ENCODE measurements around the gene FNDC5.

The FNDC5 gene

DNA sequence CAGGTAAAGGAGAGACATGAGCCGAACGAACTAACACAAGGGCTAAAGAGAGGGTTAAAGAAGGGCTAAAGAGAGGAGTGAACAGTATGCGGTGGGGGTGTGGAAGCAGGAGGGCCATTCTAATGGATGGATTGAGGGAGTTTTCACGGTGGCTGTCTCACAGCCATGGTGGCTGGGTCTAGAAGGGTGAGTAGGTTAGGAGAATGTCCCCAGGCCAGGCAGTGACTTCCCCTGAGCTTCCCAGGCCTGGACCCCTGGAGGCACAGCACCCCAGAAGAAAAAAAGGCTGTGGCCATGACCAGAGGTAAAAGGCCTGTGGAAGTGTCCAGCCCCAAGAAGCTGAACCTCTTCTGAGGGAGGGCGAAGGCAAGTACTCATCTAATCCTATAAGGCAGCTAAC lies 3.6 kb downstream of the FNDC5 start:
- in situ Hi-C loops (cut with MboI; ENCODE audit: low sequenced_read_pairs), result no loop called here

DNA sequence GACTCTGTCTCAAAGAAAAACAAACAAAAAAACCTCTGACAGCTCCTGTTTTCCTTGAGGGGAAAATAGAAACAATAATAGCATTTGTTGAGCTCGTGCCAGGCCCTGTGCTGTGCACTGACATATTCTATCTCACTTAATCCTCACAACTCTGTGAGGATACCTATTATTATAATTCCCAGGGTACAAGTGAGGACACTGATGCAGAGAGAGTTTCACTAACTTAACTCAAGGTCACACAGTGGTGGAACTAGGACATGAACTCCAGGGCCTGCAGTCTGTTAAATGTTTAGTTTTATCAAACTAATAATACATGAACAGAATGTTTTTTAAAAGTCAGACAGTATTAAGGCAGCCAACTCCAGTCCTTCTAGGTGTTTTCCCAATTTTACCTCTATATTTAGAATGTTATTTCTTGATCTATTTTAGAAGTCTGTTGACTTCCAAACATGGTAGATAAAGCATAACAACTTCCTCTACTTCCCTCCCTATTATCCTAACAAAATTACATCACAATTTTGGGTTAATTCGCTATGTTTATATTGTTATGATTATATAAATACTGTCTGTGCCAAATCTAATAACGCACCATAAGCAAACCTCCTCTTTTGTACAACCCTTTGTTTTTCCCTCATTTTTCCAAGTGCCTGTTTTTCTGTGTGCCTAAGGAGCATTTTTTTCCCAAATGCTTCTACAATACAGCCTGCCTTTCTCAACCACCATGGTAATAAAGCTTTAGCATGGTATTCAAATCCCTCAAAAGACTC lies 4.9 kb downstream of the FNDC5 start:
- in situ Hi-C loops (cut with MboI; ENCODE audit: low sequenced_read_pairs), result no loop called here

DNA sequence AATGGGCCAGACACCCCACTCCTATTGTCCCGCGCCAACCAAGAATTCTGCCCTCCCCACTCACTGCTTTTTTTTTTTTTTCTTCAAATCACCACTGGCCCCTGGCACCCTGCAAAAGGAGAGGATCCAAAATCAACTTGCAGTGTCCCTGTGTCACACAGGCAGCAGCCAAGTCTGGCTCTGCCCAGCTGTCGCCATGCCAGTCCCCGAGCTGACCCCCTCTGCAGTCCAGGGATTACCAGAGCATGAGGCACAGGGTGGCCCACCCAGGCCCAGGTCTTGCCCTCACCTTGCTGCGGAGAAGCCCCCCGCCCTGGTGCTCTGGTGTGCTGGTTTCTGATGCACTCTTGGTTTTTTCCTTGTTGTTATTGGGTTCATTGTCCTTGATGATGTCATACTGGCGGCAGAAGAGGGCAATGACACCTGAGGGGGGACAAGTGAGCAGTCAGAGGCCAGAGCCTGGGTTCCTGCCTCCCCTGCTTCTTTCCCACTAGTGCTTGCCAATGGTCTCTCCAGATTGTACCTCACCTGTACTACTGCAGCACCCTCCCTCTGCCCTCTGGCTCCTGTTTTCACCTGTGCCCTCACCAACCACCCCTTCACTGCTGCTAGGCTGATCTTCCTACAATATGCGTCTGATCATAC lies 6.2 kb downstream of the FNDC5 start:
- in situ Hi-C loops (cut with MboI; ENCODE audit: low sequenced_read_pairs), result no loop called here

DNA sequence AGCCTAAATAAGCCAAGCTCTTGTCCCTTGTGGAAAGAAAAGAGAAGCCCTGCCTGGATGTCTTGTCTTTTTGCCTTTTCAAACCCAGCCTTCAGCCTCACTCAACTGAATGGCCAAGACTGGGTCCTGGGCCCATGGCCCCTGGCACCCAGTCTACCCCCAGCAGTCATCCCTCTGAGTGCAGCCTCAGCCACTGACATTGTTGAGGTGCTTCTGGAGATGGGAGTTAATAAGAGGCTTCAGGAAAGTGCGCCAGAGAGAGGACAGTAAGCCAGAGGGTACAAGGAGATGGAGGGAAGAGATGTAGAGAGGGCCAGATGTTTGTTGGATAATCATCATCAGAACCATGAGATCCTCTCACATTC lies 6.8 kb downstream of the FNDC5 start:
- in situ Hi-C loops (cut with MboI; ENCODE audit: low sequenced_read_pairs), result no loop called here

DNA sequence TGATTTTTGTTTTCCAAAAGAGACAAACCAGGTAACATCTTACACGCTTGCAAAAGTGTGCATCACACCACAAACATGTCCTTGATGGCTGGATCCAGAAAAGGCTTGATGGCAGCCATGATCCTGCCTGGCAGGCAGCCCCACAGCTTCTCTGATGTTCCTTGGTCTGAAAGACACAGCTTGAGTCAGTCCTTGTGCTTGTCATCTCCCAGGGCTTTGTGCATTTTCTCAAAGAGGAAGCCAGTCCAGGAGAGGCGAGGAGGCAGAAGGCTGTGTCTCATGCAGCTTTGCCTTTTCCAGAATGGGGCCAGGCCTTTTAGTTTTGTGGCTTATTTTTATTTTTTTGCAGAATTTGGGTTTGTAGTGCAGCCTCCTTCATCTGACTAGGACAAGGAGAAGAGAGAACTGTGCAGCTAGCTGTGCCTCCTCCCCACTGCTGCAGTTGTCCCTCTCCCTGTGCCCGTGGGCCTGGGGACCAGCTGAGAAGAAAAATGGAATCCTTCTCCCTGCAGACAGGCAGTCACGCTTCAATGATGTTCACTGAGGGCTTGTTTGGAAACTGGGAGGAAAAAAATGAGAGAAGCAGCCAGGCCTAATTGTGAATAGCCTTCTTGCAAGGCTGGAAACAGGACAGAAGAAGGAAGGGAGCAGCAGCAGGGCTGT lies 7.4 kb downstream of the FNDC5 start:
- in situ Hi-C loops (cut with MboI; ENCODE audit: low sequenced_read_pairs), result no loop called here

DNA sequence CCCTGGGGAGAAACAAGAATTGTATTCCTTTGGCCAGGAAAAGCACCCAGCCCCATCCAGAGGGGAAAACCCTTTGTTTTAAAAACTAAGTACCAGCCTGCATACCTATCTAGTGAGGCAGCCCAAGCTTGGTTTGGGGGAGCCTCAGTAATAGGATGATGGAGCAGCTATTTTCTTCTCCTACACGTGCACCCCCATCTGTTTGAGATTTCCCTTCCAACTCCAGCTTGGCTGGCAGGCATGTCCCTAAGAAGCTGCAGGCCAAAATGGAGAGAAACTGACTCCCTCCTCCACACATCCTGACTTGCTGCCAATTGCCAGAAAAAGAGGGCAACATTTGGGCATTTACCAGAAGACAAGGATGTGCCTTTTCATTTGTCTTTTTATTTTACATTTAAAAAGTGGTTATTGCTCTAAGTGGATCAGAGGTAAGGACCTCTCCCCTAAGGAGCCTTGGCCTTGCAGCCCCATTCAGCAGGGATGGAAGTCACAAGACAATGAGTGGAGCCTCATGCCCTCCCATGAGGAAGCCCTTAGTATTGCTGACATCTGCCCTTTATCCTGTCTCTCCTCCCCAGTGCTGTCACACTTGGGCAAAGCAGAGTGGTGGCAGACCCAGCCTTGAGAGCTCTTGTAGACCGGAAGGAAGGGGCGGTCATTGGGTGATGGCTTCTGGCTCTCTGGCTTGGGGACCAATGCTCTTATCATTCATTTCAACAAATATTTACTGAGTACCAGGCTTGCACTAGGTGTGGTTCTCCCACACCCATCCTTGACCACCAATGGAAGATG lies 8.6 kb downstream of the FNDC5 start:
- in situ Hi-C loops (cut with MboI; ENCODE audit: low sequenced_read_pairs), result no loop called here

DNA sequence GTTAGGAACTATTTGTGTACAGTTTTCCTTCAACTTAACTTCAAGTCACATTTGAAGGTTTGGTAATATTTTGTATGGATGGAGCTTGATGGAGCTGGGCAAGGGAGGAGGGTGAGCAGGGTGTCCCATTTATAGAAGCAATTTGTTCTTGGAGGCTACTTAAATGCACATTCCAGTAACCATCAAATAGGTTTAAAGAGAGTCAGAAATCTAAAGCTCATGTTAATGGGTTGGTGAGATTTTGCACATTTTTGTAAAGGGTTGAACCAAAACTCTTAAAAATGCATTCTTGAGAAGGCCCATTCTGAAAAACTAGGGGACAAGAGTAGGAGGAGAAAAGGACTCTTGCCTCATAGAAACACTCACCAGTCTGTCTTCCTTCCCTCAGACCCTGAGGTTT lies 10.1 kb downstream of the FNDC5 start:
- in situ Hi-C loops (cut with MboI; ENCODE audit: low sequenced_read_pairs), result no loop called here

DNA sequence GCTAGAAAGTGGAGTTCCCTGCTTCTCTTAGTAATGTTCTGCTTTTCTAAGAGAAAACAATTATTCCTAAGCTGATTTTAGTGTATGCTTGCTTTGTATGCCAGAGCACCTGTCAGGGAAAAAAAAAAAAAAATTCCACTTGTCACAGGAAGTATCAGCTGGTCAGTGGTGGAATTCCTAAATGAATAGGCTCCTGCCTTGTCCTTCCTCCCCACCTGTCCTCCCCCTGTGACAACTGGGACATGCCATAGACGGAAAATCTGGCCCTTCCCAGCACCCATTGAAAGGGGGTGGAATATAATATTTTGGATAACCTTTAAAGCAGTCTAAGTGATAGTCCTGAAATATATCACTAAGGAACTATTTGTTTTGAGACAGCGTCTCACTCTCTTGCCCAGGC lies 10.8 kb downstream of the FNDC5 start:
- in situ Hi-C loops (cut with MboI; ENCODE audit: low sequenced_read_pairs), result no loop called here

DNA sequence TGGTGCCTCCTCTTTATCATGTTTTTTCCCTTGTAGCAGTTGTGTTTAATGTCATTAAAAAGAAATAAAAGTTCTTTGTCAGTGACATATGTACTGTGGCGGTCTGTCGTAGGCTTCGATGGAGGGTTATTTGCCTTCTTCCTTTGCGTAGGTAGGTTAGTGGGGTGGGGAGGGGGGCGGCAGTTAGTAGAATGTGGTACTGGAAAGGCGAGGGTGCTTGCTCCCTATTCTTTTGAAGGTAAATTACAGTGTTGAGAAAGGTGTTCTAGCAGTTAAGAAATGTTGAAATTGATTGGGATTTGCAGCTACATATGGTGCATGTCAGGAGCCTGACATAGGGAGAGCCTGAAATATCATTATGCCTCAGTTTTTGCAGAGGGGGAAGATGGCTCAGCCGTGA lies 11.9 kb downstream of the FNDC5 start:
- in situ Hi-C loops (cut with MboI; ENCODE audit: low sequenced_read_pairs), result no loop called here

DNA sequence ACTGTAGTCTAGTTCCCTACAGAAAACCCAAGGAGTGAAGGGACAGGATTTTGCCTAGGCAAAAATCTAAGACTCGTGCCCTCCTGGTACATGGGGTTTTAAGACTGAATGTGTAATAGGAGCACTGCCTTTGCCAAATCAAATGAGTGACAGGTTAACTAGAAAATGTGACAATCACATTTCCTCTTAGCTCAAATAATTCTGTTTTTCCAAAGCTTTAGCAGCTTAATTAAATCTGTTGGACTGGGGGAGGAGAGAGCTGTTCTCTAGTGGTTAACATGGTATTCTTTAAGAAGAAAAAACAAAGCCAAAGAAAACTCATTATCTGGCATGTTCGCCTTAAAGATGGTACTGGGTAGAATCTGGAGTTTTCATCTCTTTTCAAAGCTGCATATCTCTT lies 12.6 kb downstream of the FNDC5 start:
- in situ Hi-C loops (cut with MboI; ENCODE audit: low sequenced_read_pairs), result no loop called here

DNA sequence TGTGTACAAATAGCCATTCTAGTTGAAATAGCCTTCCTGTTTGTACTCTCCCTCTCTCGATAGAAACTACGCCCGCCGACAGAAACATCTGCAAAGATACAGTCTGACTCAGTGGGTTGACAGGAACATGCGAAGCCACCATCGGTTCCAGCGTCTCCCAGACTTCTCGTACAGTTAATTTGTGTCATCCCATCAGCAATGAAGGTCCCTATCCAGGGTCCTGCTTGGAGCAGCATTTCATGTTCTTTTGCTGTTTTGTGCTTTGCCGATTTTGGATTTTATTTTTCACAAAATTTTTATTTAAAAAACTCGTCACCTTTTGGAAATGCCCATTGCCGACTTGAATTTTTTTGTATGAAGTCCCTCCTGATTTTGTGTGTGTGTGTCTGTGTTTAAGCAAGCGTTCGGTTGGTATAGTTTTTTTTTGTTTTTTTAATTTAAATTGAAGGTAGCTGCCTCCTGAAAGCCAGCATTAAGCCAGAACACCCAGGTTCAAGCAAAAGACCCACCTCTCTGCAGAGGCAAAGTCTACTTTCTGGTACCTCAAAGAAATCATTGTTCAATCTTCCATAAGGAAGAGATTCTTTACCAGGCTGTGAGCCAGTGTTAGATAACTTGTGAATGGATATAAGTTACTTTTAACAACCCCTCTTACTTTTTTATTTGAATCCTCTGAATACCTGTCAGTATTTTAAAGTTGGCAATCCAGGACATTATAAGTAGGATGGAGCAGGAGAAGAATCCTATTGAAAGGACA lies 14.7 kb downstream of the FNDC5 start:
- in situ Hi-C loops (cut with MboI; ENCODE audit: low sequenced_read_pairs), result no loop called here

DNA sequence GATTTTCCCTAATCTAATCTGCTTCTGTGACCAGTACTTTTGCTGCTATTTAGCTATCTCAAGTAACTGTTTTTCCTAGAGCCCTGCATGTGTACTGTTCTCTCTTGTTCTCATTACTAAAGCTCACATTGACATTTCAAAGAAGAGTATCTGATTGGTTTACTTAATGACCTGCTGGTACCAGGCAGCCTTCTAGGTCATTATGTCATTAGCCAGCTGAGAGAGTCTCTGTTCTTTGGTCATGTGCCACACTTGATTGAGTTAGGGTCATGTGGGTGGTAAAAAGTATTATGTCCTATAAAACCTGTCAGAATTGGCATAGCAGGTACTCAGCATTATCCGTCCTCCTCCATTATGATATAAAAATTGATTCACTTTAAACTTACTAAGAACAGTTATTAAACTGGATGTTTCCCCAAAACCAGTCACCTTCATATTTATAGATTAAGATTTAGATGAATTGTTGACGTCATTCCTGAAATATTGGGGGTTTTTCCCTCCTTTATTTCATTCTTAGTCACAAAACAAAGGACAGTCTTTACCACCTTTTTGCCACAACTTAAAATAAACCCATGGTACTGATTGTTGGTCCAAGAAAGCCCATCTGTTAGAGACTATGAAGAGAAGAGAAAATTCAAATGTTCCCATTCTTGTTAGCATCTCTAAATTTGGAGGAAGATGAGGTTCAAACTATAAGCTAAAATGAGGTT lies 22.2 kb downstream of the FNDC5 start:
- in situ Hi-C loops (cut with MboI; ENCODE audit: low sequenced_read_pairs), result no loop called here

DNA sequence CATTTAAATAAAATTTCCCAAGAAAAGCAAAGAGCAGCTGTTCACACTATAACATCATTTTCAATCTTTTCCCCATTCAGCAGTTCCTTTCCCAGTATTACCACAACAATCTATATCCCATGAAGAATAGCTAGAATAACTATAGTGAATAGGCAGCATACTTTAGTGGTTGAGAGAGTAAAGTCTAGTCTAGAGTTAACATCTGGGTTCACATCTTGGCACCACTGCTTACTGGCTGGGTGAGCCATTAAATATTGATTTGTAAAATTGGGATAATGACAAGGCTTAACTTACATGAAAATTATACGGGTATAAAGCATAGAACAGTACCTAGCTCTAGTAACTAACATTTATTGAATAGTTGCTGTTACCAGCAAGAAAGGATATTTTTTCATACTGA lies 38.8 kb downstream of the FNDC5 start:
- in situ Hi-C loops (cut with MboI; ENCODE audit: low sequenced_read_pairs), result no loop called here

DNA sequence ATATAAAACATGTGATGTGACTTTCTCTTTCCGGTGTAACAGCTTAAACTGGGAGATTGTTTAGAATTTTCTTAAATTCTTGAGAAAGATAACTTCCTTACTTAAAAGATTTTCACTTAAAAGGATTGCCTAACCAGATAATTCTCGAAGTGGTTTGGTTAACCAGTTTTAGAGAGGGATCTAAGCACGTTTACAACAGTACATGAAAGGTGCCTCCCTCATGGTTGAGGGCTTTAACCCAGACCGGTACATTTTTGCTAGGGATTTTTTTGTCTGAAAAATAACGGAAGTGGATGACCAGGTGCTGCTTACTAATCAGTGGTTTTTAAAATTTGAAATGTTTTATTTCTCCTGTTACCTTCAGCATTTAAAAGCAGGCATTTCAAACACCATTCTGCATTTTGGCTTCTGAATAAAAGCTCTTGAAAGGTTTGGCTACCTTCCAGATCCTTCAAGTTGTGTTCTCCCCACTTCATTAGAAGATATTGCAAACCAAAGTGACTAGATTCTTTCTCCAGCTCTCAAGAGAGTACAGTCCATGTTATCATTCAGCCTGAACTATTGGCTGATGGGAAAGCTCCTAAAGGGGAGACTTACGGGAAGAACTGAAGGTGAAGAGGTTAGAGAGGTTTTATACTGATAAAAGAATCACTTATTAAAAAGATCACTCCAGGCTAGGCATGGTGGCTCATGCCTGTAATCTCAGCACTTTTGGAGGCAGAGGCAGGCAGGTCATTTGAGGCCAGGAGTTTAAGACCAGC lies 40.4 kb downstream of the FNDC5 start:
- in situ Hi-C loops (cut with MboI; ENCODE audit: low sequenced_read_pairs), result no loop called here

DNA sequence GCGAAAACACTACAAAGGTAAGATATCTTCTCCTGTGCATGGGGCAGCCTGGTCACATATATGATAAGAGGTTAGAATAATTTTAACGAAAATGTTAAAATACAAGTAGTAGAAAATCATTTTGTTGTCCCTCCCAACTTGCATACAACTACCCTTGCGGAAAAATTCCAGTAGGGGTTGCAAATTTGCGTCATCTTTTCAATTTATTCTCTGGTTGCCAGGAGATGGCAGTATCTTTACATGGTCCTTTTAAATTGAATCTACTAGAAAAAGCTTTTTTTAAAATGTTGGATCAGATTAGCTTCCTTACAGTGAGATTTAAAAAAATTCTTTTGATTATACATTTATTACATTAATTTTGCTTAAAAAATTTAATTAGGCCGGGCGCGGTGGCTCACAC lies 42.4 kb downstream of the FNDC5 start:
- in situ Hi-C loops (cut with MboI; ENCODE audit: low sequenced_read_pairs), result no loop called here

DNA sequence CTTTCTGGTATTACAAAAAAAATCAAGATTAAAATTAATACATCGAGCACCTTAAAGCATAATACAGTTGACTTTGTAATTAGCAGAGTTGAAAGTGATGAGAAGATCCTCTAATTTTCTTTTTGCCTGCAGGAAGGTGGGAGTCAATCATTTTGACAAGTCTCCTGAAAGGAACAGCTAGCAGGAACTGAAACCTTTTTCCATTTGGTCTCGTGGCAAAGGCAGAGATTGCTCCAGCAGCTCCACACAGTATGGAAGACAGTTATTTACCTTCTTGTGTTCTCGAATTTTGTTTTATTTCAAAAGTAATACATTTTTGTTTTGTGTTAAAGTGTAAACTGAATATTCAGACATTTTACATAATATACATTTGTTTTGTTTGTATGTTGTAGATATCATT lies 45.5 kb downstream of the FNDC5 start:
- in situ Hi-C loops (cut with MboI; ENCODE audit: low sequenced_read_pairs), result no loop called here

DNA sequence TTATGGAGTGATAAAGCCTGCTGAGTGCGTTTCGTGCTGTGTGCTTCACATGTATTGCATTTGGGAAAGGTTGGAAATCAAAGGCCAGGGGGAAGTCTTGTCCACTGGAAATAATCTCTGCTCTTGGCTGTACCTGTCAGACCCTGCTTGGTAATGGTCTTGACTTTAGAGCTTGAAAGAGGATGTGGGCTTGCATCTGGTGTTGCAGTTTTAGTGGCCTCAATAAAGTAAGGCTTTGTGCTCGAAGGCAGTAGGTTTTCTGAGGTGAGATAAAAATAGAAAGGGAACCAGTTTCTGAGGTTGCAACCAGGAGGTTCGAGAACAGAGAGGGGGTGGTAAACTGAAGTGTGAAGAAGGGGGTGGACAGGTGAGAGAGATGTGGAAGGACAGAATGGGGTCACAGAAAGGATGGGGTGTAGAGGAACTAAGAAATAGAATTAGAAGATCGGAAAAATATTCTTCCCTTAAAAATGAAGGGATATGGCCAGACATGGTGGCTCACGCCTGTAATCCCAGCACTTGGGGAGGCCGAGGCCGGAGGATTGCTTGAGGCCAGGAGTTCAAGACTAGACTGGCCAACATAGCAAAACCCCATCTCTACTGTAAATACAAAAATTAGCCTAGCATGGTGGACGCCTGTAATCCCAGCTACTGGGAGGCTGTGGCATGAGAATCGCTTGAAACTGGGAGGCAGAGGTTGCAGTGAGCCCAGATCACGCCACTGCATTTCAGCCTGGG lies 51.7 kb downstream of the FNDC5 start:
- in situ Hi-C loops (cut with MboI; ENCODE audit: low sequenced_read_pairs), result no loop called here

DNA sequence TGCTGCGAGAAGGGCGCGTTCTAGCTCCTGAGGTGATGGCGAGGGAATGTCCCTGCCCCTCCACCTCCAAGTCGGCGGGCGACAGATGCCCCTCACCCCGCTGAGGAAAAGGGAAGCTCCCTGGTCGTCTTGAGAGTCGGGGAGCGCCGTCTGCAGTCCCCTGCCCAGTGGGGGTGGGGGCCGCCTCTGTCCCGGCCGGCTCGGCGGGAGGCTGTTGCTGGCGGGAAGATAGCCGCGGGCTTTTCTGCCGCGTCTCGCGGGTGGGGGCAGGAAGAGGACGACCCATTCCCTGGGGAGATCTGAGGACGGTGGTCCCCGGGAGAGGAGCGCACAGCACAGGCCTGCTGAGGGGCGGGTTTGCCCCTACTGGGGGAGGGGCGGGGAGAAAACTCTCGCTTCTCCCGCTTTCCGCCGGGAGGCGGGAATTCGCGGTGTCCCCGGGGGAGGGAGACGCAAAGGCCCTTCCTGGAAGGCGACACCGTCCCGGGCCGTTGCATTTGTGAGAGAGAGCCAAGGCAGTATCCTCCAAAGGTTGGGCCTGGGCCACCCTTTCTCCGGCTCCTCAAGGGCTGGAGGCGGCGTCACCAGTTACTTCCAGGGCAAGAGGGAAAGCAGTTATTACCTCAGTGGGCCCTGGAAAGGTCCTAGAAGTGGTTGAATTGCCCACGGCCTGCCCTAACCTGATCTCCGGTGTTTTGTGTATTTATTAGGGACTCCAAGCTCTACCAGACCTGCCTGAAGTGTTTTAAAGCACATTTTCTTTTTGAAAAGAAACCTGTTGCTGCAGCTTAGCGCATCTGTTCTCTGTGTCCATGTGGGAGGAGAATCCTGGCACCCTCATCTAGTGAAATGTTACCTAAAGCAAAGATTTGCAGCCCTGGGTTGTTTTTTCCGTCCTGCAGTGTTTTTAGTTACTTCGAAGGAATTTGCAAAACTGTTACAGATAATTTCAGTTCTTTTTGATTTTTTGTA lies 52.6 kb downstream of the FNDC5 start:
- in situ Hi-C loops (cut with MboI; ENCODE audit: low sequenced_read_pairs), result no loop called here

Measured in HL-60/S4 treated with phorbol 12-myristate 13-acetate at 8.2 ng/mL for 4 days and 3 days (cell line).